Fibroblast of mammary gland (primary cell): ENCODE measurements around the gene GABBR1.
A peak's percentile ranks its signal among the peaks of the same experiment; 100 is the strongest.

Experiments used
- DNase-seq: peaks from one replicate; pipeline ENCODE4 v3.0.0-alpha.2; 2010; ENCODE audit warnings: low read depth
- H3K4me3 ChIP-seq: 2 replicates; pipeline ENCODE4 v1.5.1; 2011; ENCODE audit warnings: low read depth, mild to moderate bottlenecking, low read length, moderate library complexity; ENCODE audit not compliant: control insufficient read depth
- CTCF ChIP-seq: conservative IDR thresholded peaks from 2 replicates; pipeline ENCODE4 v1.5.1; 2011; ENCODE audit warnings: low read depth, low read length, inconsistent platforms; ENCODE audit not compliant: control insufficient read depth, insufficient read depth

The GABBR1 gene

GRCh38 chr6:29655658-29656057 lies 22.7 kb upstream of the GABBR1 start:
- TF ChIP-seq CTCF: no peak
- DNase-seq: no peak
- H3K4me3 ChIP-seq: no peak overlapping the region

- H3K4me3 ChIP-seq: no peak overlapping the region
- TF ChIP-seq CTCF: peak; percentile 64
- peak; percentile 76 for DNase-seq
Measured at GRCh38 chr6:29653452-29654038, 20.6 kb upstream of the GABBR1 start.

GRCh38 chr6:29652198-29652584 lies 19.2 kb upstream of the GABBR1 start:
- no peak overlapping the region for H3K4me3 ChIP-seq
- no peak for DNase-seq
- no peak for TF ChIP-seq CTCF

- peak; percentile 66 for TF ChIP-seq CTCF
- H3K4me3 ChIP-seq: no peak overlapping the region
- DNase-seq: peak; percentile 46
Measured at GRCh38 chr6:29651413-29652197, 18.6 kb upstream of the GABBR1 start.

GRCh38 chr6:29649701-29650673 lies 17.0 kb upstream of the GABBR1 start:
- DNase-seq: peak; percentile 94
- peak; percentile 95 for TF ChIP-seq CTCF
- H3K4me3 ChIP-seq: peak overlapping the region; percentile 53

- no peak overlapping the region for H3K4me3 ChIP-seq
- peak; percentile 74 for TF ChIP-seq CTCF
- DNase-seq: peak; percentile 54
Measured at GRCh38 chr6:29647927-29648642, 15.1 kb upstream of the GABBR1 start.
